K562 (cell line): ENCODE measurements around the gene FBXO44. TPM values are rescaled to one million over a fixed set of nuclear protein-coding genes. Genes with fewer than 3 reads are reported as not detected.
A peak's percentile ranks its signal among the peaks of the same experiment; 100 is the strongest.

Experiments
- BHLHE40 ChIP-seq: IDR thresholded peaks from 2 replicates; pipeline ENCODE4 v1.6.1; 2011; ENCODE audit warnings: low read length, improper control_type of control experiment
- CBFB ChIP-seq: sonication (generic); formaldehyde crosslinking; IDR thresholded peaks from 2 replicates; pipeline ENCODE4 v1.4.0; 2020; ENCODE audit warnings: mild to moderate bottlenecking, missing genetic modification reagents
- DPF2 ChIP-seq: fragments of 450-650 bp; IDR thresholded peaks from 2 replicates; pipeline ENCODE4 v1.6.1; 2016
- FOXK2 ChIP-seq, 2 experiments: fragments of 450-650 bp; IDR thresholded peaks in 1 of 2; conservative IDR thresholded peaks in 1 of 2; 2 replicates each; pipeline ENCODE4 v1.6.1; 2016; ENCODE audit warnings: low read depth in 2 of 2, mild to moderate bottlenecking in 1 of 2
- KLF13 ChIP-seq: fragments of 450-650 bp; IDR thresholded peaks from 2 replicates; pipeline ENCODE4 v1.6.1; 2016; ENCODE audit warnings: missing genetic modification characterization, low read depth, mild to moderate bottlenecking, missing compliant biosample characterization, moderate library complexity, borderline replicate concordance
- LCOR ChIP-seq: sonication (generic); formaldehyde crosslinking; IDR thresholded peaks from 2 replicates; pipeline ENCODE4 v1.8.0; 2022; ENCODE audit warnings: mild to moderate bottlenecking, missing genetic modification reagents
- NR2C1 ChIP-seq, 2 experiments: fragments of 450-650 bp; IDR thresholded peaks; 2 replicates each; pipeline ENCODE4 v1.6.1; 2017; ENCODE audit warnings: mild to moderate bottlenecking in 2 of 2, antibody characterized with exemption in 1 of 2, inconsistent platforms in 1 of 2, missing compliant biosample characterization in 1 of 2, missing genetic modification characterization in 1 of 2
- PML ChIP-seq: IDR thresholded peaks from 2 replicates; pipeline ENCODE4 v1.6.1; 2012; ENCODE audit warnings: low read length, inconsistent platforms
- RAD21 ChIP-seq, 2 experiments: fragments of 250-450 bp in 1 of 2; fragments of 450-650 bp in 1 of 2; sonication (Bioruptor Pico) in 1 of 2; formaldehyde crosslinking in 1 of 2; IDR thresholded peaks in 1 of 2; conservative IDR thresholded peaks in 1 of 2; 2 replicates each; pipeline versions ENCODE4 v1.4.0 to v1.8.0; 2020 to 2022; ENCODE audit warnings: mild to moderate bottlenecking in 2 of 2, moderate library complexity in 1 of 2
- RBFOX2 ChIP-seq: fragments of 200-400 bp; formaldehyde crosslinking; IDR thresholded peaks from 2 replicates; pipeline ENCODE4 v1.6.1; 2017; ENCODE audit warnings: low read depth, mild to moderate bottlenecking, low read length, moderate library complexity
- STAT5A ChIP-seq: IDR thresholded peaks from 2 replicates; pipeline ENCODE4 v1.6.1; 2012; ENCODE audit warnings: low read length, inconsistent platforms, borderline replicate concordance
- TOE1 ChIP-seq, 2 experiments: fragments of 450-650 bp in 1 of 2; sonication (generic) in 1 of 2; formaldehyde crosslinking in 1 of 2; IDR thresholded peaks; 2 replicates each; pipeline versions ENCODE4 v1.7.1 to v1.8.0; 2016 to 2022; ENCODE audit warnings: borderline replicate concordance in 2 of 2, mild to moderate bottlenecking in 2 of 2, antibody characterized with exemption in 1 of 2, inconsistent platforms in 1 of 2, low read depth in 1 of 2, missing genetic modification reagents in 1 of 2, moderate library complexity in 1 of 2
- ZEB2 ChIP-seq: fragments of 450-650 bp; IDR thresholded peaks from 2 replicates; pipeline ENCODE4 v1.6.1; 2016
- polyA plus RNA-seq, 8 experiments: library from polyadenylated mRNA; depleted of rRNA in 4 of 8; stranded (reverse) in 5 of 8; unstranded in 3 of 8; fragments of >200 nt; fragmentation: Nextera tagmentation in 2 of 8; fragmentation: Illumina TruSeq in 1 of 8; extraction: Ambion mirVana in 2 of 8; extraction: Trizol in 1 of 8; gene quantifications; 2 replicates each; pipeline versions ENCODE4 v1.2.1 to v1.2.3, GENCODE V29; 2011 to 2014; ENCODE audit warnings: inconsistent platforms in 1 of 8, missing spikeins in 1 of 8
- total RNA-seq, 7 experiments: library from RNA; depleted of rRNA in 6 of 7; stranded (reverse); fragments of >200 nt in 6 of 7; fragmentation: Illumina TruSeq in 2 of 7; extraction: Trizol in 2 of 7; gene quantifications; 2 replicates each; pipeline versions ENCODE4 v1.2.1 to v1.2.3, GENCODE V29; 2011 to 2021; ENCODE audit warnings: low replicate concordance in 1 of 7
- TF ChIP-seq, protein P1 (sequence below): fragments of 250-450 bp; sonication (Bioruptor Pico); IDR thresholded peaks from 2 replicates; pipeline ENCODE4 v1.9.0; 2021; ENCODE audit warnings: mild to moderate bottlenecking, inconsistent platforms
- TF ChIP-seq, protein P2 (sequence below): sonication (generic); formaldehyde crosslinking; IDR thresholded peaks from 2 replicates; pipeline ENCODE4 v1.9.0; 2022; ENCODE audit warnings: mild to moderate bottlenecking, missing genetic modification reagents
- TF ChIP-seq, protein P3 (sequence below): fragments of 450-650 bp; formaldehyde crosslinking; IDR thresholded peaks from 2 replicates; pipeline ENCODE4 v1.4.0; 2022; ENCODE audit warnings: missing genetic modification characterization
- TF ChIP-seq, protein P4 (sequence below): fragments of 250-450 bp; sonication (Bioruptor Pico); IDR thresholded peaks from 2 replicates; pipeline ENCODE4 v1.8.0; 2021; ENCODE audit warnings: moderate library complexity, mild to moderate bottlenecking, inconsistent platforms

FBXO44 gene
- total and polyA plus RNA-seq, 9 of the 15 experiments (the other 6 are each of a cell fraction or from before 2014, with no cell fraction given) = 0.69 to 20.9 (median 6.7) TPM

DNA sequence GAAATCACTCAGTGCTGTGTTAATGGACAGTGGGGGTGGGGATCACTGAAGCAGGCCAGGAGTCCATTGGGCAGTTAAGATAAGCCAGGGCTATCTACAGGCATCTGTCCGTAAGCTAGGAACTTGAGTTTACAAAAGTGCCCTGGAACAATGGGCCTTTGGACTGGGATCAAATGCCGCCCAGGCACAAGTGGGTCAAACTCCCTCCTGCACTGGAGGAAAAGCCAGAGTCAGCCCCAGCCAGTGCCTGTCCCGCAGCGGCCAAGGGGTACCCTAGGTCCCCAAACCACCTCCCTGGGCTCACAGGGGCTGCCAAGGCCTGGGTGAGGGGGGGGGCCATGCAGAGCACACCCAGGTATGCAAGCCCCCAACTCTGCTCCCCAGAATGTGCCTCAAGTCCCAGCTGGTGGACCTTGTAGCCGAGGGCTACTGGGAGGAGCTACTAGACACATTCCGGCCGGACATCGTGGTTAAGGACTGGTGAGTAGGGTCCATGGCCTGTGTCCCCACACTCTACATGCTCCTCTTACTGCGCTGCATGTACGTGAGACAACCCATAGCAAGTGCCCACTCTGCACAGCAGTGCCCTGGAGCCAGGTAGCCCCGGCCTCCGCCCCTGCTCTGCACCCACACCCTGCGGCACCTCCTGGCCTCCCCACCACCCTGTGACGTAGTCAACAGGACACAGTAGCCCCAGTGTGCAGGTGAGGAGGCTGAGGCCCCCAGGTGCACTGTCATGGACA, 17.0 kb downstream of the FBXO44 start (continued):
- TF ChIP-seq, protein P1, sequence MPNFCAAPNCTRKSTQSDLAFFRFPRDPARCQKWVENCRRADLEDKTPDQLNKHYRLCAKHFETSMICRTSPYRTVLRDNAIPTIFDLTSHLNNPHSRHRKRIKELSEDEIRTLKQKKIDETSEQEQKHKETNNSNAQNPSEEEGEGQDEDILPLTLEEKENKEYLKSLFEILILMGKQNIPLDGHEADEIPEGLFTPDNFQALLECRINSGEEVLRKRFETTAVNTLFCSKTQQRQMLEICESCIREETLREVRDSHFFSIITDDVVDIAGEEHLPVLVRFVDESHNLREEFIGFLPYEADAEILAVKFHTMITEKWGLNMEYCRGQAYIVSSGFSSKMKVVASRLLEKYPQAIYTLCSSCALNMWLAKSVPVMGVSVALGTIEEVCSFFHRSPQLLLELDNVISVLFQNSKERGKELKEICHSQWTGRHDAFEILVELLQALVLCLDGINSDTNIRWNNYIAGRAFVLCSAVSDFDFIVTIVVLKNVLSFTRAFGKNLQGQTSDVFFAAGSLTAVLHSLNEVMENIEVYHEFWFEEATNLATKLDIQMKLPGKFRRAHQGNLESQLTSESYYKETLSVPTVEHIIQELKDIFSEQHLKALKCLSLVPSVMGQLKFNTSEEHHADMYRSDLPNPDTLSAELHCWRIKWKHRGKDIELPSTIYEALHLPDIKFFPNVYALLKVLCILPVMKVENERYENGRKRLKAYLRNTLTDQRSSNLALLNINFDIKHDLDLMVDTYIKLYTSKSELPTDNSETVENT (CRISPR knock-in tag) = no peak
- TF ChIP-seq RAD21 (CRISPR knock-in tag; conservative IDR thresholded peaks at IDR 0.05 in 1 of 2, IDR thresholded peaks at IDR 0.05 in 1 of 2) (peak in 1 of 2 experiments; percentile 8; a peak in 1 of 4 replicates), DPF2 (peak; percentile 88), FOXK2 (conservative IDR thresholded peaks at IDR 0.05 in 1 of 2, IDR thresholded peaks at IDR 0.05 in 1 of 2; ENCODE audit: low read depth in 2 of 2) (peak in 1 of 2 experiments; percentile 38; a peak in 1 of 4 replicates), PML (peak; percentile 83), ZEB2 (peak; percentile 47; the same call in 1 of the 2 replicates), LCOR (CRISPR knock-in tag) (0 out of 2 replicates have a peak, but pooled peaks have one; percentile 26), KLF13 (tag) (peak; percentile 44; the same call in 1 of the 2 replicates), CBFB (CRISPR knock-in tag) (0 out of 2 replicates have a peak, but pooled peaks have one; percentile 36), STAT5A (peak; percentile 79), NR2C1 (IDR thresholded peaks at IDR 0.05) (no peak), NR2C1 (tag; IDR thresholded peaks at IDR 0.05) (0 out of 2 replicates have a peak, but pooled peaks have one; percentile 31), BHLHE40 (peak; percentile 42), TOE1 (IDR thresholded peaks at IDR 0.05; ENCODE audit: borderline replicate concordance) (no peak), TOE1 (CRISPR knock-in tag; IDR thresholded peaks at IDR 0.05; ENCODE audit: borderline replicate concordance, low read depth) (peak; percentile 27; the same call in 1 of the 2 replicates), RBFOX2 (peak; percentile 66)
- TF ChIP-seq, protein P2, sequence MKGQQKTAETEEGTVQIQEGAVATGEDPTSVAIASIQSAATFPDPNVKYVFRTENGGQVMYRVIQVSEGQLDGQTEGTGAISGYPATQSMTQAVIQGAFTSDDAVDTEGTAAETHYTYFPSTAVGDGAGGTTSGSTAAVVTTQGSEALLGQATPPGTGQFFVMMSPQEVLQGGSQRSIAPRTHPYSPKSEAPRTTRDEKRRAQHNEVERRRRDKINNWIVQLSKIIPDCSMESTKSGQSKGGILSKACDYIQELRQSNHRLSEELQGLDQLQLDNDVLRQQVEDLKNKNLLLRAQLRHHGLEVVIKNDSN = 0 out of 2 replicates have a peak, but pooled peaks have one; percentile 17
- TF ChIP-seq, protein P3, sequence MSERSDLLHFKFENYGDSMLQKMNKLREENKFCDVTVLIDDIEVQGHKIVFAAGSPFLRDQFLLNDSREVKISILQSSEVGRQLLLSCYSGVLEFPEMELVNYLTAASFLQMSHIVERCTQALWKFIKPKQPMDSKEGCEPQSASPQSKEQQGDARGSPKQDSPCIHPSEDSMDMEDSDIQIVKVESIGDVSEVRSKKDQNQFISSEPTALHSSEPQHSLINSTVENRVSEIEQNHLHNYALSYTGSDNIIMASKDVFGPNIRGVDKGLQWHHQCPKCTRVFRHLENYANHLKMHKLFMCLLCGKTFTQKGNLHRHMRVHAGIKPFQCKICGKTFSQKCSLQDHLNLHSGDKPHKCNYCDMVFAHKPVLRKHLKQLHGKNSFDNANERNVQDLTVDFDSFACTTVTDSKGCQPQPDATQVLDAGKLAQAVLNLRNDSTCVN = no peak
- TF ChIP-seq, protein P4, sequence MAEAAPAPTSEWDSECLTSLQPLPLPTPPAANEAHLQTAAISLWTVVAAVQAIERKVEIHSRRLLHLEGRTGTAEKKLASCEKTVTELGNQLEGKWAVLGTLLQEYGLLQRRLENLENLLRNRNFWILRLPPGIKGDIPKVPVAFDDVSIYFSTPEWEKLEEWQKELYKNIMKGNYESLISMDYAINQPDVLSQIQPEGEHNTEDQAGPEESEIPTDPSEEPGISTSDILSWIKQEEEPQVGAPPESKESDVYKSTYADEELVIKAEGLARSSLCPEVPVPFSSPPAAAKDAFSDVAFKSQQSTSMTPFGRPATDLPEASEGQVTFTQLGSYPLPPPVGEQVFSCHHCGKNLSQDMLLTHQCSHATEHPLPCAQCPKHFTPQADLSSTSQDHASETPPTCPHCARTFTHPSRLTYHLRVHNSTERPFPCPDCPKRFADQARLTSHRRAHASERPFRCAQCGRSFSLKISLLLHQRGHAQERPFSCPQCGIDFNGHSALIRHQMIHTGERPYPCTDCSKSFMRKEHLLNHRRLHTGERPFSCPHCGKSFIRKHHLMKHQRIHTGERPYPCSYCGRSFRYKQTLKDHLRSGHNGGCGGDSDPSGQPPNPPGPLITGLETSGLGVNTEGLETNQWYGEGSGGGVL (CRISPR knock-in tag) = no peak
